AG04450 (cell line): ENCODE measurements around the gene FAM131C. TPM values are rescaled to one million over a fixed set of nuclear protein-coding genes. Genes with fewer than 3 reads are reported as not detected.

Experiments
- CTCF ChIA-PET: fragments of 300-600, 350-600 bp; formaldehyde crosslinking; extraction: SDS; loops from one replicate; lab custom pipeline; 2022; ENCODE audit warnings: antibody characterized with exemption, inconsistent platforms; lab: Charles Lee
- POLR2A ChIA-PET: fragments of 350-600 bp; formaldehyde crosslinking; extraction: SDS; loops from one replicate; lab custom pipeline; 2021; ENCODE audit warnings: antibody characterized with exemption, inconsistent platforms; lab: Yijun Ruan, JAX
- DNase-seq: peaks from one replicate; pipeline ENCODE4 v3.0.0-alpha.2; 2011; ENCODE audit warnings: low read depth, low spot score
- H3K27ac ChIP-seq: one replicate; pipeline ENCODE4 v1.5.1; 2012; ENCODE audit warnings: low read depth, low read length, control low read depth
- H3K27me3 ChIP-seq: one replicate; pipeline ENCODE4 v1.6.0; 2012; ENCODE audit warnings: low read length; ENCODE audit not compliant: control insufficient read depth, insufficient read depth
- H3K4me3 ChIP-seq: 2 replicates; pipeline ENCODE4 v1.5.1; 2011; ENCODE audit warnings: mild to moderate bottlenecking, low read depth, low read length, control low read depth
- H3K9me3 ChIP-seq: 2 replicates; pipeline ENCODE4 v1.5.1; 2012; ENCODE audit warnings: low read length; ENCODE audit not compliant: control insufficient read depth, insufficient read depth
- CTCF ChIP-seq: IDR thresholded peaks from 2 replicates; pipeline ENCODE4 v1.5.1; 2011; ENCODE audit warnings: low read depth, low read length, control low read depth, inconsistent platforms
- polyA plus RNA-seq: library from polyadenylated mRNA; depleted of rRNA; stranded (reverse); fragments of >200 nt; gene quantifications from 2 replicates; pipeline ENCODE4 v1.2.3, GENCODE V29; 2011

The FAM131C gene
- polyA plus RNA-seq, 1 experiment: 0.20 TPM

DNA sequence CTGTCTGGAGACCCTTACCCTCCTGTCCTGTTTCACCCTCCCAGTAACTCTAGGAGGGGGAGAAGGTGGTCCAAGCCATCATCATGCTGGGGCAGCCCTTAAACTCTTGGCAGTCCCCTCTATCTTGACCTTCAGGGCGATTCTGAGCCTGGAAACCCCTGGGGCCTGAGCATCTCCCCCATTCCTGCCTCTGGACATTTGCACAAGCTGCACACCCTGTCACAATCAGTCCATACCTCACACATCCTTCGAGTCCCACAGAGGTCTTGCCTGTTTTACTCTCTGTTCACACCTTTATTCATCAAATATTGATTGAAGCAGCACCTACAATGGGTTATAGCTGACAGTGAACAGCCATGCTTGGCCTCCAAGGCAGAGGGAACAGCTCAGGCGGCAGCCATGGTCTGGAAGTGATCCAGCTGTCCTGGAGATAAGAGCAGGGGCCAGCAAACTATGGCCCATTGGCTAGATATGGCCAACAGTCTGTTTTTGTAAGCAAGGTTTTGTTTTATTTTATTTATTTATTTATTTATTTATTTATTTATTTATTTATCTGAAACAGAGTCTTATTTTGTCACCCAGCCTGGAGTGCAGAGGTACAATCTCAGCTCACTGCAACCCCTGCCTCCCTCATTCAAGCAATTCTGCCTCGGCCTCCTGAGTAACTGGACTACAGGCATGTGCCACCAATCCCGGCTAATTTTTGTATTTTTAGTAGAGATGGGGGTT, 7.1 kb upstream of the FAM131C start:
- CTCF ChIA-PET: interaction anchor here (1.1 to 14.4 kb wide), 10 partner anchors 22 to 284 kb away, joined by 5 to 407 read pairs (median 16); partner anchors contain the start of gene EPHA2
- H3K9me3 ChIP-seq: no peaks in the 10 kb centered on the region; the same call in 1 of the 2 replicates
- no peak overlapping the region for H3K27ac ChIP-seq
- POLR2A ChIA-PET: no interaction called here
- H3K27me3 ChIP-seq: no peaks in the 10 kb centered on the region
- no peak for DNase-seq
- no peak overlapping the region for H3K4me3 ChIP-seq
- TF ChIP-seq CTCF: no peak

- Histone ChIP-seq H3K27me3 (no peaks in the 10 kb centered on the region), H3K4me3 (no peak overlapping the region), H3K27ac (no peak overlapping the region), H3K9me3 (no peaks in the 10 kb centered on the region; the same call in 1 of the 2 replicates)
- CTCF ChIA-PET: interaction anchor here (0.6 to 14.4 kb wide), 28 partner anchors 8 to 286 kb away, joined by 3 to 407 read pairs (median 5); partner anchors contain the start of gene EPHA2
- DNase-seq: peak; percentile 34
- POLR2A ChIA-PET: interaction anchor here (0.6 to 1.0 kb wide), 3 partner anchors 84 to 258 kb away, joined by 3 to 6 read pairs (median 5); no protein-coding TSS in a partner anchor
- peak; percentile 92 for TF ChIP-seq CTCF
Observed at GRCh38 chr1:16078925-16079656, 5.6 kb upstream of the FAM131C start.

- no peak overlapping the region for H3K4me3 ChIP-seq
- H3K27me3 ChIP-seq: no peaks in the 10 kb centered on the region
- no peak for TF ChIP-seq CTCF
- ChIA-PET CTCF (interaction anchor here (0.9 to 14.4 kb wide), 13 partner anchors 69 to 287 kb away, joined by 3 to 407 read pairs (median 9); partner anchors contain the start of gene EPHA2), POLR2A (interaction anchor here (1.0 kb wide), 1 partner anchor 128 kb away, joined by 6 read pairs; no protein-coding TSS in a partner anchor)
- no peaks in the 10 kb centered on the region; the same call in 1 of the 2 replicates for H3K9me3 ChIP-seq
- H3K27ac ChIP-seq: no peak overlapping the region
- DNase-seq: no peak
Observed at GRCh38 chr1:16077406-16078245, 4.2 kb upstream of the FAM131C start.

- no peak for DNase-seq
- Histone ChIP-seq H3K9me3 (no peaks in the 10 kb centered on the region; the same call in 1 of the 2 replicates), H3K4me3 (no peak overlapping the region), H3K27ac (no peak overlapping the region), H3K27me3 (peaks cover 5% of the 10 kb centered on the region)
- TF ChIP-seq CTCF: no peak
- ChIA-PET CTCF (interaction anchor here (1.3 to 14.4 kb wide), 3 partner anchors 68 to 140 kb away, joined by 5 to 407 read pairs (median 16); no protein-coding TSS in a partner anchor), POLR2A (no interaction called here)
Observed at GRCh38 chr1:16076865-16077238, 3.4 kb upstream of the FAM131C start.
